Breast epithelium (tissue), 4 donors: ENCODE results near the gene NRL. TPM values are rescaled to one million over a fixed set of nuclear protein-coding genes. Genes with fewer than 3 reads are reported as not detected.

Experiments used
- DNase-seq, 2 donors: peaks; one replicate each; pipeline ENCODE4 v3.0.0-alpha.2; 2019; ENCODE audit warnings: low spot score in 2 of 2
- H3K27ac ChIP-seq, 2 donors: fragments of 200-600 bp; sonication (generic) in 1 of 2; one replicate each; pipeline ENCODE4 v1.5.1; 2016 to 2019; ENCODE audit warnings: mild to moderate bottlenecking in 1 of 2
- H3K27me3 ChIP-seq, 2 donors: fragments of 200-600 bp; sonication (generic) in 1 of 2; one replicate each; pipeline versions ENCODE4 v1.5.1 to v1.6.0; 2017 to 2019; ENCODE audit warnings: control low read depth in 1 of 2, mild to moderate bottlenecking in 1 of 2
- H3K36me3 ChIP-seq: fragments of 200-600 bp; one replicate; pipeline ENCODE4 v1.5.1; 2019
- H3K4me1 ChIP-seq, 2 donors: fragments of 200-600 bp; sonication (generic); one replicate each; pipeline ENCODE4 v1.5.1; 2016 to 2019; ENCODE audit warnings: control low read depth in 1 of 2
- H3K4me3 ChIP-seq, 3 donors: fragments of 200-600 bp; sonication (generic); 1 replicate in 2 of 3; 2 replicates in 1 of 3; pipeline ENCODE4 v1.5.1; 2016 to 2019; ENCODE audit warnings: mild to moderate bottlenecking in 3 of 3, moderate library complexity in 2 of 3
- H3K9me3 ChIP-seq, 2 donors: fragments of 200-600 bp; sonication (generic) in 1 of 2; one replicate each; pipeline ENCODE4 v1.5.1; 2016 to 2019; ENCODE audit warnings: control low read depth in 1 of 2
- POLR2A ChIP-seq: fragments of 450-650 bp; IDR thresholded peaks from one replicate; pipeline ENCODE4 v1.6.1; 2016; ENCODE audit warnings: antibody characterized with exemption, mild to moderate bottlenecking, moderate library complexity
- POLR2AphosphoS5 ChIP-seq, 3 donors: sonication (generic); formaldehyde crosslinking; IDR thresholded peaks; one replicate each; pipeline ENCODE4 v1.6.1; 2017; ENCODE audit warnings: antibody characterized with exemption in 3 of 3
- intact Hi-C: fragments of 100-400 bp; cut with DNase I; formaldehyde crosslinking; loops from one replicate; pipeline ENCODE4 v1.15.1; 2023; ENCODE audit warnings: low total_unique reads
- total RNA-seq, 3 donors: library from RNA; depleted of rRNA; stranded (reverse); fragments of >200 nt; gene quantifications; one replicate each; pipeline ENCODE4 v1.1.0, GENCODE V29; 2016
- TF ChIP-seq, protein P1 (sequence below), 3 donors: fragments of 450-650 bp; IDR thresholded peaks; one replicate each; pipeline ENCODE4 v1.5.1; 2016 to 2017; ENCODE audit warnings: antibody characterized with exemption in 3 of 3, mild to moderate bottlenecking in 3 of 3, moderate library complexity in 3 of 3

NRL gene
- total RNA-seq, 3 donors from 2014 or later = 2.1 to 5.6 (median 2.5) TPM

DNA sequence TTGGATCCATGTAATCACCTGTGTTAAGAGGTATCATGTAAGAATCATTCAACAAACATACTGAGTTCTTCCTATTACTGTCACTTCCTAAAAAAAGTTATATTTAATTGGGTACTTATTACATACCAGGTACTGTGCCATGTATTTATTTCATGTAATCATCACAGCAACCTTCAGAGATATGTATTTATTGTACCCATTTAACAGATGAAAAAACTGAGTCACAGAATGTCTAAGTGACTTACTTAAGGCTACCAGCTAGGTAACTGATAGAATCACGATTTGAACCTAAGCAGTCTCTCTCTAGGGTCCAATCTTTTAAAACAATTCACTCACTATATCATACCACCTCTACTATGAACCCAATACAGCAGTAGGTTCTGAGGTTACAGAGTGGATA, 29.7 kb upstream of the NRL start:
- no peaks in the 10 kb centered on the region for H3K9me3 ChIP-seq
- intact Hi-C loops = no loop called here
- H3K4me3 ChIP-seq = no peak overlapping the region
- no peak overlapping the region for H3K27ac ChIP-seq
- no peaks in the 10 kb centered on the region for H3K36me3 ChIP-seq
- TF ChIP-seq POLR2AphosphoS5 (IDR thresholded peaks at IDR 0.05) (no peak), POLR2A (no peak)
- TF ChIP-seq, protein P1, sequence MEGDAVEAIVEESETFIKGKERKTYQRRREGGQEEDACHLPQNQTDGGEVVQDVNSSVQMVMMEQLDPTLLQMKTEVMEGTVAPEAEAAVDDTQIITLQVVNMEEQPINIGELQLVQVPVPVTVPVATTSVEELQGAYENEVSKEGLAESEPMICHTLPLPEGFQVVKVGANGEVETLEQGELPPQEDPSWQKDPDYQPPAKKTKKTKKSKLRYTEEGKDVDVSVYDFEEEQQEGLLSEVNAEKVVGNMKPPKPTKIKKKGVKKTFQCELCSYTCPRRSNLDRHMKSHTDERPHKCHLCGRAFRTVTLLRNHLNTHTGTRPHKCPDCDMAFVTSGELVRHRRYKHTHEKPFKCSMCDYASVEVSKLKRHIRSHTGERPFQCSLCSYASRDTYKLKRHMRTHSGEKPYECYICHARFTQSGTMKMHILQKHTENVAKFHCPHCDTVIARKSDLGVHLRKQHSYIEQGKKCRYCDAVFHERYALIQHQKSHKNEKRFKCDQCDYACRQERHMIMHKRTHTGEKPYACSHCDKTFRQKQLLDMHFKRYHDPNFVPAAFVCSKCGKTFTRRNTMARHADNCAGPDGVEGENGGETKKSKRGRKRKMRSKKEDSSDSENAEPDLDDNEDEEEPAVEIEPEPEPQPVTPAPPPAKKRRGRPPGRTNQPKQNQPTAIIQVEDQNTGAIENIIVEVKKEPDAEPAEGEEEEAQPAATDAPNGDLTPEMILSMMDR (IDR thresholded peaks at IDR 0.05) = no peak
- H3K27me3 ChIP-seq = no peaks in the 10 kb centered on the region
- H3K4me1 ChIP-seq = peaks cover 4 to 14% of the 10 kb centered on the region in 2 donors
- DNase-seq = no peak

- TF ChIP-seq POLR2A = no peak
- DNase-seq = no peak
- Histone ChIP-seq H3K9me3 (no peaks in the 10 kb centered on the region), H3K27ac (no peak overlapping the region), H3K4me1 (peaks cover 4 to 14% of the 10 kb centered on the region in 2 donors), H3K27me3 (no peaks in the 10 kb centered on the region), H3K4me3 (no peak overlapping the region), H3K36me3 (no peaks in the 10 kb centered on the region)
- intact Hi-C loops = no loop called here
These were observed 28.8 kb upstream of the NRL start for GRCh38 chr14:24143511-24143910.

- Histone ChIP-seq H3K36me3 (no peaks in the 10 kb centered on the region), H3K27ac (peak within 1 kb of the TSS; percentile 86 to 95), H3K9me3 (no peaks in the 10 kb centered on the region), H3K4me1 (peaks cover 5 to 25% of the 10 kb centered on the region in 2 donors), H3K27me3 (no peaks in the 10 kb centered on the region), H3K4me3 (peak within 1 kb of the TSS; percentile 74 to 81 (median 77))
- intact Hi-C loops = no loop called here
- TF ChIP-seq POLR2A (peak; percentile 64), POLR2AphosphoS5 (IDR thresholded peaks at IDR 0.05) (peak in 2 of 3 donors; percentile 58 to 71)
- TF ChIP-seq, protein P1 (IDR thresholded peaks at IDR 0.05) = peak; percentile 62 to 75 (median 75)
- peak; percentile 100 for DNase-seq
These were observed 26.5 kb upstream of the NRL start, which contains the start of gene EMC9 for GRCh38 chr14:24141097-24141880. Gene EMC9, minus strand, starts transcription at chr14:24141591. Its CDS starts 287 bp downstream, at chr14:24141304.

GRCh38 chr14:24139272-24139934, 24.7 kb upstream of the NRL start:
- peak overlapping the region in 1 of 2 donors; percentile 86 for H3K27ac ChIP-seq
- H3K4me1 ChIP-seq = peaks cover 5 to 16% of the 10 kb centered on the region in 2 donors
- no peaks in the 10 kb centered on the region for H3K9me3 ChIP-seq
- no peak overlapping the region for H3K4me3 ChIP-seq
- intact Hi-C loops = no loop called here
- TF ChIP-seq POLR2AphosphoS5 (IDR thresholded peaks at IDR 0.05) (no peak), POLR2A (no peak)
- TF ChIP-seq, protein P1 (IDR thresholded peaks at IDR 0.05) = no peak
- no peaks in the 10 kb centered on the region for H3K36me3 ChIP-seq
- DNase-seq = no peak
- no peaks in the 10 kb centered on the region for H3K27me3 ChIP-seq

- no peaks in the 10 kb centered on the region for H3K27me3 ChIP-seq
- peak overlapping the region; percentile 49 to 86 for H3K27ac ChIP-seq
- no peaks in the 10 kb centered on the region for H3K9me3 ChIP-seq
- H3K4me3 ChIP-seq = no peak overlapping the region
- DNase-seq = no peak
- TF ChIP-seq POLR2A (no peak), POLR2AphosphoS5 (IDR thresholded peaks at IDR 0.05) (no peak)
- TF ChIP-seq, protein P1 (IDR thresholded peaks at IDR 0.05) = no peak
- H3K36me3 ChIP-seq = no peaks in the 10 kb centered on the region
- H3K4me1 ChIP-seq = peaks cover 5 to 16% of the 10 kb centered on the region in 2 donors
- intact Hi-C loops = no loop called here
These were observed 23.9 kb upstream of the NRL start for GRCh38 chr14:24138396-24139271.
